OCI-LY3 (cell line): ENCODE results near the gene MDK.

Experiments used
- CTCF ChIP-seq: fragments of 200-600, 300-600 bp; sonication (generic); IDR thresholded peaks from 2 replicates; pipeline ENCODE4 v1.5.1; 2014; ENCODE audit warnings: antibody characterized with exemption, low read length, low read depth
- EZH2phosphoT487 ChIP-seq: fragments of 200-600 bp; shearing (Covaris generic); IDR thresholded peaks from 2 replicates; pipeline ENCODE4 v1.6.1; 2018; ENCODE audit warnings: antibody characterized with exemption, mixed run types, low read depth

- TF ChIP-seq CTCF (no peak), EZH2phosphoT487 (no peak)
Observed at GRCh38 chr11:46407635-46408034, 26.2 kb downstream of the MDK start.
